ENCODE measurements around the gene TTN. TPM values are rescaled to one million over a fixed set of nuclear protein-coding genes. Genes with fewer than 3 reads are reported as not detected.

Gene TTN
- total and polyA plus RNA-seq, 2 donors from 2014 or later, result 0.02 to 3.6 TPM

DNA sequence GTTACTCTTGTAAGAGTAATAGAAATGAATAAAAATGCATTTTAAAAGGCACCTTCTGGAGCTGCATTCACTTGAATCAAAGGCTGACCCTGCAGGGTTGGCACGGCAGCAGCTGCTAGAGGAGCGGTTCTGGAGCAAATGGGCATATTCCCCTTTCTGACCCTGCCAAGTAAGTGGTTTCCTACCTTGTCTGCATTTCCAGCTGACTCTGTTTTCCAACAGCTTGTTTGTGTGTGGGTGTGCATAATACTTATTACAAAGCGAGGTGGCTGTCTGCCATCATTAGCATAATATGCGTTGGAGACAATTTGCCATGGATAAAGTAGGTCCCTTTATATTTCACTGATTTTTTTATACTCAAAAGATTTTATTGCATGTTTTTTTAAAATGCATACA lies 21.3 kb upstream of the TTN start:
- Histone ChIP-seq H3K9me3 (ENCODE audit: control insufficient read depth in 2 of 3, insufficient read depth in 1 of 3, low read length in 3 of 3) (no peaks in the 10 kb centered on the region), H3K27me3 (ENCODE audit: control insufficient read depth, insufficient read depth, low read length) (no peaks in the 10 kb centered on the region), H3K4me1 (ENCODE audit: control insufficient read depth in 2 of 3, insufficient read depth in 2 of 3, low read depth in 1 of 3, low read length in 3 of 3) (no peaks in the 10 kb centered on the region), H3K9ac (ENCODE audit: low read length in 3 of 3) (no peak overlapping the region), H3K4me3 (ENCODE audit: low read length in 3 of 3) (no peak overlapping the region), H3K36me3 (ENCODE audit: control insufficient read depth in 2 of 3, insufficient read depth in 3 of 3, low read length in 3 of 3) (no peaks in the 10 kb centered on the region), H3K27ac (ENCODE audit: low read depth in 2 of 2, low read length in 2 of 2) (no peak overlapping the region)
- DNase-seq (no peak), FAIRE-seq (no peak)
- TF ChIP-seq, protein P1, sequence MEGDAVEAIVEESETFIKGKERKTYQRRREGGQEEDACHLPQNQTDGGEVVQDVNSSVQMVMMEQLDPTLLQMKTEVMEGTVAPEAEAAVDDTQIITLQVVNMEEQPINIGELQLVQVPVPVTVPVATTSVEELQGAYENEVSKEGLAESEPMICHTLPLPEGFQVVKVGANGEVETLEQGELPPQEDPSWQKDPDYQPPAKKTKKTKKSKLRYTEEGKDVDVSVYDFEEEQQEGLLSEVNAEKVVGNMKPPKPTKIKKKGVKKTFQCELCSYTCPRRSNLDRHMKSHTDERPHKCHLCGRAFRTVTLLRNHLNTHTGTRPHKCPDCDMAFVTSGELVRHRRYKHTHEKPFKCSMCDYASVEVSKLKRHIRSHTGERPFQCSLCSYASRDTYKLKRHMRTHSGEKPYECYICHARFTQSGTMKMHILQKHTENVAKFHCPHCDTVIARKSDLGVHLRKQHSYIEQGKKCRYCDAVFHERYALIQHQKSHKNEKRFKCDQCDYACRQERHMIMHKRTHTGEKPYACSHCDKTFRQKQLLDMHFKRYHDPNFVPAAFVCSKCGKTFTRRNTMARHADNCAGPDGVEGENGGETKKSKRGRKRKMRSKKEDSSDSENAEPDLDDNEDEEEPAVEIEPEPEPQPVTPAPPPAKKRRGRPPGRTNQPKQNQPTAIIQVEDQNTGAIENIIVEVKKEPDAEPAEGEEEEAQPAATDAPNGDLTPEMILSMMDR (IDR thresholded peaks at IDR 0.05; ENCODE audit: borderline replicate concordance, extremely low read depth, insufficient read depth), result no peak
- intact Hi-C loops (cut with DNase I), result no loop called here

- H3K36me3 ChIP-seq (ENCODE audit: control insufficient read depth in 2 of 3, insufficient read depth in 3 of 3, low read length in 3 of 3), result no peaks in the 10 kb centered on the region
- H3K9ac ChIP-seq (ENCODE audit: low read length in 3 of 3), result no peak overlapping the region
- no peaks in the 10 kb centered on the region for H3K27me3 ChIP-seq (ENCODE audit: control insufficient read depth, insufficient read depth, low read length)
- no peaks in the 10 kb centered on the region for H3K4me1 ChIP-seq (ENCODE audit: control insufficient read depth in 2 of 3, insufficient read depth in 2 of 3, low read depth in 1 of 3, low read length in 3 of 3)
- H3K27ac ChIP-seq (ENCODE audit: low read depth in 2 of 2, low read length in 2 of 2), result no peak overlapping the region
- intact Hi-C loops (cut with DNase I), result no loop called here
- TF ChIP-seq, protein P1 (IDR thresholded peaks at IDR 0.05; ENCODE audit: borderline replicate concordance, extremely low read depth, insufficient read depth), result no peak
- no peaks in the 10 kb centered on the region for H3K9me3 ChIP-seq (ENCODE audit: control insufficient read depth in 2 of 3, insufficient read depth in 1 of 3, low read length in 3 of 3)
- no peak overlapping the region for H3K4me3 ChIP-seq (ENCODE audit: low read length in 3 of 3)
- FAIRE-seq (no peak), DNase-seq (no peak)
These were observed 20.7 kb upstream of the TTN start for GRCh38 chr2:178827739-178828485.

GRCh38 chr2:178827111-178827510 lies 19.9 kb upstream of the TTN start:
- Histone ChIP-seq H3K4me3 (ENCODE audit: low read length in 3 of 3) (no peak overlapping the region), H3K9ac (ENCODE audit: low read length in 3 of 3) (no peak overlapping the region), H3K36me3 (ENCODE audit: control insufficient read depth in 2 of 3, insufficient read depth in 3 of 3, low read length in 3 of 3) (no peaks in the 10 kb centered on the region), H3K9me3 (ENCODE audit: control insufficient read depth in 2 of 3, insufficient read depth in 1 of 3, low read length in 3 of 3) (no peaks in the 10 kb centered on the region), H3K27ac (ENCODE audit: low read depth in 2 of 2, low read length in 2 of 2) (no peak overlapping the region), H3K27me3 (ENCODE audit: control insufficient read depth, insufficient read depth, low read length) (no peaks in the 10 kb centered on the region), H3K4me1 (ENCODE audit: control insufficient read depth in 2 of 3, insufficient read depth in 2 of 3, low read depth in 1 of 3, low read length in 3 of 3) (no peaks in the 10 kb centered on the region)
- TF ChIP-seq, protein P1 (IDR thresholded peaks at IDR 0.05; ENCODE audit: borderline replicate concordance, extremely low read depth, insufficient read depth), result no peak
- intact Hi-C loops (cut with DNase I), result no loop called here
- DNase-seq, result no peak
- FAIRE-seq, result no peak
